Activated naive CD8-positive, alpha-beta T cell treated with anti-CD3 and anti-CD28 coated beads, Interleukin-2, amount 50 U/mL, for 16 hours (primary cell): ENCODE measurements around the gene GAST.
A peak's percentile ranks its signal among the peaks of the same experiment; 100 is the strongest.
"Not testable (repeated sequence)": the region's sequence is repeated elsewhere in the genome, so short reads cannot be mapped to it uniquely, and the experiment has no call there.

Source experiments
- DNase-seq: peaks from one replicate; pipeline ENCODE4 v3.0.0-alpha.2; 2020; ENCODE audit warnings: low read depth, low spot score

Gene GAST

GRCh38 chr17:41683441-41684007, 28.6 kb upstream of the GAST start:
- DNase-seq = no peak

GRCh38 chr17:41684035-41684434, 28.1 kb upstream of the GAST start:
- DNase-seq = no peak

DNA sequence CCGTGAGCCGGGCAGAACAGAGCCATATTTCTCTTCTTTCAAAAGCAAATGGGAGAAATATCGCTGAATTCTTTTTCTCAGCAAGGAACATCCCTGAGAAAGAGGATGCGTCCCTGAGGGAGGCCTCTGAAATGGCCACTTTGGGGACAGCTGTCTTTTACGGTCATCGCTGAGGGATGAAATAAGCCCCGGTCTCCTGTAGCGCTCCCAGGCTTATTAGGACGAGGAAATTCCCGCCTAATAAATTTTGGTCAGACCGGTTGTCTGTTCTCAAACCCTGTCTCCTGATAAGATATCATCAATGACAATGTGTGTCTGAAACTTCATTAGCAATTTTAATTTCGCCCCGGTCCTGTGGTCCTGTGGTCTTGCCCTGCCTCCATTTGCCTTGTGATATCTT, 26.4 kb upstream of the GAST start:
- not testable (repeated sequence) for DNase-seq

DNA sequence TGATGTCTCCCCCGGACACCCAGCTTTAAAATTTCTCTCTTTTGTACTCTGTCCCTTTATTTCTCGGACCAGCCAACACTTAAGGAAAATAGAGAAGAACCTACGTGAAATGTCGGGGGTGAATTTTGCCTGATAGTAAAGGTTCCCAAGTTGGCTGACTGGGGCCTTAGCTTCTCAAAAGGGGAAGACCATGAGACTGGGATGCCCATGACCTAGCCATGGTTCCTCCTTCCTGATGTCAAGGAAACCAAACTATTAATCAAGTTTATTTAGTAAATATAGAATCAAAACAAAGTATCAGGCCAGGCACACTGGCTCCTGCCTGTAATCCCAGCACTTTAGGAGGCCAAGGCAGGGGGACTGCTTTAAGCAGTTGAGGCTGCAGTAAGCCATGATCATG, 25.9 kb upstream of the GAST start:
- no peak for DNase-seq

GRCh38 chr17:41687828-41688640, 24.1 kb upstream of the GAST start:
- no peak for DNase-seq

DNA sequence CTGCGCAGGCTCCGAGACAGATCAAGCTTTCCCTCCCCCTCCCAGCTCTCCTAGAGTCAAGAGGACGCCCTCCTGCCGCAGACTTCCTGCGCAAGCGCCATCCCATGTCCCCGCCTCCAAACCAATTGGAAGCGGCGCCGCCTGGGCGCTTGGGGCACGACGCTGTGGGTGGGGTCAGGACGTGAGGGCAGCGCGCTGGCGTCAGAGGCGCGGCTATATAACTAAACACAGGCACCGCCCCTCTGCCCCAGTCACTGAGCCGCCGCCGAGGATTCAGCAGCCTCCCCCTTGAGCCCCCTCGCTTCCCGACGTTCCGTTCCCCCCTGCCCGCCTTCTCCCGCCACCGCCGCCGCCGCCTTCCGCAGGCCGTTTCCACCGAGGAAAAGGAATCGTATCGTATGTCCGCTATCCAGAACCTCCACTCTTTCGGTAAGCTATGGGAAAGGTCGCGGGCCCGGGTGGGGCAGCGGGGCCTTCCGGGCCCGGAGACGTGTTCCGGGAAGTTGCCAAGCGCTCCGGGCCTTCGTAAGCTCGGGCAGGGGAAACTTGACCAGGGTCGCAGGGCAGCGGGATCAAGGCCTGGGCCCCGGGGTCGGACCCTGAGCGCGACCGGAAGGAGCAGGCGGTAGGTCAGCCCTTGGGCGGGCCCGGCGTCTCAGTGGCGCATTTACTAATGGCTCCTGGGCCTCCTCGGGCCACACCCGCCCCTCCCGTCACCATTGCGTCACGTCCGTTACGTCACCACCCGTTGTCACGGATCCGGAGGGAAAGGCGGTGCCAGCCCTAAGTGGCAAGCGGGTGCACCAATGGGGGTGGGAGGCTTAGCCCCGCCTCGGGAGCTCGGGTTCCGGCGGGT, 23.3 kb upstream of the GAST start, which contains the start of gene EIF1:
Gene EIF1, plus strand, starts transcription at position 245 of the 856 bp plus-strand sequence. Its CDS starts 154 bp downstream, at position 399.
- DNase-seq = peak; percentile 99

DNA sequence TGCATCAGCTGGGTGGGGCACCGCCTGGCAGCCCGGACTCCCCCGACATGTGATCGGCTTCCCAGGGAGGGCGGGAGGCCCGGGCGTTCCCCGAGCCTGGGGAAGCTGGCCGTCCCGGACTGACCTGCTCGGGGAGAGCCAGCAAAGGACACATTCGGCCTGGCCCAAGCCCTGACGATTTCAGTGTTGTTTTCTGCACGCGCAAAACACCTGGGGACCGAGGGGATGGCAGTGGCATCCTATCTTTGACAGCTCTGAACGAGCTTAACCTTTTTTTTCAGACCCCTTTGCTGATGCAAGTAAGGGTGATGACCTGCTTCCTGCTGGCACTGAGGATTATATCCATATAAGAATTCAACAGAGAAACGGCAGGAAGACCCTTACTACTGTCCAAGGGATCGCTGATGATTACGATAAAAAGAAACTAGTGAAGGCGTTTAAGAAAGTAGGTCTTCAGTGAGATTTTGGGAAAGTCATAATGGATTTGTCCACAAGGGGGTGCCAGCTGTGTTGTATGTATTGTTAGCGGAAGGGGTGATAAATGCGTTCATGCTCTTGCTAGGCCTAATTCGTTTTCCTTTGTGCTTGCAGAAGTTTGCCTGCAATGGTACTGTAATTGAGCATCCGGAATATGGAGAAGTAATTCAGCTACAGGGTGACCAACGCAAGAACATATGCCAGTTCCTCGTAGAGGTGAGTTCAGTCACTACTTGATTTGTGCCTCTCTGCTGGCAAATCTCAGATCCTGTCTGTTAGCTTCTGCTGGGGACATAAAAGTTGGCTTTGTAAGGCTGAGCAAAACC, 22.4 kb upstream of the GAST start:
- peak; percentile 45 for DNase-seq

- DNase-seq = no peak
These were observed 21.6 kb upstream of the GAST start for GRCh38 chr17:41690497-41690896.

DNA sequence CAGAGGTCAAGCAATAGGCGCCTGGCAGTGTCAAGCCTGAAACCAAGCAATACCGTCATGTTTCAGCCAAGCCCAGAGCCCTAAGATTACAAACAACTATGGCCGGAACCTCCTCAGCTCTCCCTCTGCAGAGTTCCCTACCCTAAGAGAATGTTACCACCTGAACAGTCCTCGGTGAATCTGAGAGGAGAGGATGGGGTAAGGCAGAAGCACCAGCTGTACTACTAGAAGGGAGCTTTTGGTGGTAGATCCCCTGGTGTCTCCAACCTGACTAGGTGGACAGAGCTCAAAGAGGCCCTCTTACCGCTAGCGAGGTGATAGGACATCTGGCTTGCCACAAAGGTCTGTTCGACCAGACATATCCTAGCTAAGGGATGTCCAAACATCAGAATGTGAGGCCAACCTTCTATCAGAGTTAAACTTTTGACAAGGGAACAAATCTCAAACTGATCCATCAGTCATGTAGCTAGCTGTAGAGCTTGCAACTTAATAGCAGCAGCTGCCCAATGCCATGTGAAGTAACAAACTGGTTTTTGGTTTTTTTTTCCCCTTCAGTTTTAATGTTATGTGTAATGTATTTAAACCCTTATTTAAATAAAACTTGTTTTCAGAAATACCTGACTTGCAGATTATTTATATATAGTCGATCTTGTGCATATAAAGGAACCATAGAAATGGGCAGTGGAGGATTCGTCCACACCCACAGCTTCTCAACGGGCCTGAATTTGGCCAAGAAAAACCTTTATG, 20.9 kb upstream of the GAST start:
- no peak for DNase-seq

DNA sequence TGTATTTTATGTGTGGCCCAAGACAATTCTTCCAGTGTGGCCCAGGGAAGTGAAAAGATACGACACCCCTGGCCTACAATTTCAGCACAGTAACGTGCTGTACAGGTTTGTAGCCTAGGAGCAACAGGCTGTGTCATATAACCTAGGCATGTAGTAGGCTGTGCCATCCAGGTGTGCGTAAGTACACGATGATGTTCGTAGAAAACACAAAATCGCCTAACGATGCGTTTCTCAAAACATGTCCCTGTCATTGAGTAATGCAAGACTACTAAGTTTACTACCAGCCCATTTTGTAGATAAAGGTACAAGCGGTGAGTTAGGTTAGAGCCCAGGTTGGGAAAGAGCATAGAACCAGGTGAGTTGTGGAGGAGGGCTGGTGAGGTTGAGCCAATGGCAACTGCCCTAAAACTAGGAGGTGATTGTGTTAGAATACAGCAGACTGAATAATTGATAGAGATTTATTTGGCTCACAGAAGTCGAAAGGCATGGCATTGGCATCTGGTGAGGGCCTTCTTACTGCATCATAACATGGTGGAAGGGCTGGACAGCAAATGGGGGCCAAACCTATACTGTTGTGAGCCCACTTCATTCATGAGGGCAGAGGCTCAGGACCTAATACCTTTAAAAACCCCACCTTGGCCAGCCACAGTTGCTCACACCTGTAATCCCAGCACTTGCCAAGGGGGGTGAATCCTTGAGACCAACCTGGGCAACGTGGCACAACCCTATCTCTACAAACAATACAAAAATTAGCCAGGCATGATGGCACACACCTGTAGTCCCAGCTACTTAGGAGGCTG, 19.2 kb upstream of the GAST start:
- DNase-seq = no peak

DNA sequence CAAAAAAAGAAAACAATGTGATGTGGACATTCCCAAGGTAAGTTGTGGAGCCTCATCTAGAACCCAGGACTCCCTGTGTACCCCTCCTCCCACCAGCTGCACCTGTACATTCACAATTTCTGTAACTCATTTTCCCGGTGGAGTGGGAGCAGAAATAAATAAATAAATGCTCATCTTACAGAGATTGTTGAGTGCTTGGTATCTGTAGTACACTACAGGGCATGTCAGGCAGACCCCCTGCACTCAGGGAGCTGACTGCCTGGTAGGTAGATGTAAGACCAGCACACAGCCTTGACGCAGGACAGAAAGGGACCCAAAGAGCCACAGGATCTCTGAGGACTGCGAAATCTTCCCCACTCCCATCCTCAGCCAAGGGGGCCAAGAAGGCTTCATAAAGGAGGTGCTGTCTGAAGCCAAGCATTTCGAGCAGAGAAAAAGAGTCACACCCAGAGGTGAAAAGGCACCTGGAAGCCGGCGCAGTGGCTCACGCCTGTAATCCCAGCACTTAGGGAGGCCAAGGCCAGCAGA, 16.9 kb upstream of the GAST start:
- DNase-seq = no peak

GRCh38 chr17:41695954-41696757, 16.0 kb upstream of the GAST start:
- DNase-seq = peak; percentile 45

DNA sequence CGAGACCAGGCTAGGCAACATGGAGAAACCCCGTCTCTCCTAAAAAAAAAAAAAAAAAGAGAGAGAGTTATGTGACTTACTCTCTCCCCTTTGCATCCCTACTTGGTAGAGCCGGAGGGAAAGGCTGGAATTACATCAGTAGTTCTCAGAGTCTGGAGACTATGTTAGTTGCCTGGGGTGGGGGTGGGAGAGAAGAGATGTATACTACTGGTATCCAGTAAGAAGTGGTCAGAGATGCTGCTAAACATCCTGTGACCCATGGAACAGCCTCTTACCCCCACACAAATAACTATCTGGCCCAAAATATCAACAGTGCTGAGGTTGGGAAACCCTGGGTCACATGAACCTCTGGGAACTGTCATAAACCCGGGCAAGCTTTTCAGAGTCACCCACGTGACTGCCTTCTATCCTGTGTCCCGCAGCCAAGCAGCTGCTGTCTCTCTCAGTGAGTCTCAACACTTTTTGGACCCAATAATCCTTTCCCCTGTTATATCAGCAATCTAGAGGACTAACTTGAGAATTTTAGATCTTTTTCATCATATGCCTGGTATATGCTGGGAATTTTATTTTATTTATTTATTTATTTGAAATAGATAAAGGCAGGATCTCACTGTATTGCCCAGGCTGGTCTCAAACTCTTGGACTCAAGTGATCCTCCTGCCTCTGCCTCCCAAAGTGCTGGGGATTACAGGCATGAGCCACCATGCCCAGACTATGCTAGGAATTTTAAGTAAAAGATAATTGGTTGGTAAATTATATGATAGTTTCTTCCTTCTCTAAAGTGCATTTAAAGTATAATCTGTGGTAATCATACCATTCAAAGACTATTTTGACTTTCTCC, 14.8 kb upstream of the GAST start:
- no peak for DNase-seq

DNA sequence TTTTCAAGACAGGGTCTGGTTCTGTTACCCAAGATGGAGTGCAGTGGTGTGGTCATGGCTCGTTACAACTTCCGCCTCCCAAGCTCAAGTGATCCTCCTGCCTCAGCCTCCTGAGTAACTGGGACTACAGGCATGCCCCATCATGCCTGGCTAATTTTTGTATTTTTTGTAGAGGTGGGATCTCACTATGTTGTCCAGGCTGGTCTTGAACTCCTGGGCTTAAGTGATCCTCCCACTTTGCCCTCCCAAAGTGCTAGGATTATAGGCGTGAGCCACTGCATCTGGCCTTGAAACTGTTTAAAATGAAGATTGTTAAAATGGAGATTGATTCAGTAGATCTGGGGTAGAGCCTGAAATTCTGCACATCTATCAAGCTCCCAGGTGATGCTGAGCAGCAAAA, 11.3 kb upstream of the GAST start:
- DNase-seq = not testable (repeated sequence)

DNA sequence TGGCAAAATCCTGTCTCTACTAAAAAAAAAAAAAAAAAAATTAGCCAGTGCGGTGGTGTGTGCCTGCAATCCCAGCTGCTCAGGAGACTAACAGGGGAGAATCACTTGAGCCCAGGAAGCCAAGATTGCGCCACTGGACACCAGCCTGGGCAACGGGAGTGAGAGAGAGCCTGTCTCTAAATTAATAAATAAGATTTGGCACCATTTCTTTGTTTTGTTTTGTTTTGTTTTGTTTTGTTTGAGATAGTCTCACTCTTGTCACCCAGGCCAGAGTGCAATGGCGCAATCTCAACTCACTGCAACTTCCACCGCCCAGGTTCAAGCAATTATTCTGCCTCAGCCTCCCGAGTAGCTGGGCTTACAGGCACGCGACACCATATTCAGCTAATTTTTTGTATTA, 9.4 kb upstream of the GAST start:
- DNase-seq = no peak

DNA sequence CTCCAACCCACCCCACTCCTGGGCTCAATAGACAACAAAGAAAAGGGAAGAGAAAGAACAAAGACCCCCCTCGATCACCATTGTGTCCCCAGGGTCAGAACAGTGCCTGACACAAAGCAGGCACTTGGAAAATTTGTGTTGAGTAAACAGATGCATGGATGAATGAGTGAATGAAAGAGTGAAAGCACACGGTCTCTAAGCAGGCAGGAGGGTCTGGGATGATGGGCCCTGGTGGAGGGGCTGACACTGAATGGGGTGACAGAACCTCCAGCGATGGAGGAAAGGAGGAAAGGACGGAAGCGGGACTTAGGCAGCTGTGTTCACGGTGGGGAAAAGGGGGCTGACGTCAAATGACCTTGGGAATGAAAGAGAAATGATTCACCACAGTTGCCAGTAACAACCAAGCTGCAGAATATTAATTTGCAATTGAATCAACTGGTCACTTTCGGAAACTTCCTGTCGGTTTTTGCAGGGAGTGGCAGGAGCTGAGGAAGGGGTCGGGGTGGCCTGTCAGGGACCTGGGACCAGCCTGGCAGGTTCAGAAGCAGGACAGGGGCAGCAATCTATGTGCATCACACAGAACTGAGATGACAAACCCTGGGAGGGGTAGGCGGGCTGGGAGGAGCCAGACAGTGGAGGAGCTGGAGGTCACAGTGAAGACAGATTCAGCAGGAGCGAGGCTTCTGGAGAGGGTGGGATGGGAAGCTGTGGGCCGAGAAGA, 6.7 kb upstream of the GAST start:
- DNase-seq = no peak
